C1 segment of cervical spinal cord (tissue), 14 donors: ENCODE results near the gene GLP1R.

Experiments used
- DNase-seq, 14 donors: peaks; one replicate each; lab custom pipeline; 2025; lab: John Stamatoyannopoulos, UW

GLP1R gene

GRCh38 chr6:39048481-39049399 is at the start of gene GLP1R:
Gene GLP1R (plus strand): TSS chr6:39048781. CDS start chr6:39048841, 60 bp downstream.
- no peak for DNase-seq

- DNase-seq, result no peak
These were observed 45.5 kb upstream of the GLP1R start for GRCh38 chr6:39003072-39003471.

- no peak for DNase-seq
These were observed 45.1 kb upstream of the GLP1R start for GRCh38 chr6:39003492-39003891.

- no peak for DNase-seq
These were observed 43.8 kb upstream of the GLP1R start for GRCh38 chr6:39004801-39005200.

DNA sequence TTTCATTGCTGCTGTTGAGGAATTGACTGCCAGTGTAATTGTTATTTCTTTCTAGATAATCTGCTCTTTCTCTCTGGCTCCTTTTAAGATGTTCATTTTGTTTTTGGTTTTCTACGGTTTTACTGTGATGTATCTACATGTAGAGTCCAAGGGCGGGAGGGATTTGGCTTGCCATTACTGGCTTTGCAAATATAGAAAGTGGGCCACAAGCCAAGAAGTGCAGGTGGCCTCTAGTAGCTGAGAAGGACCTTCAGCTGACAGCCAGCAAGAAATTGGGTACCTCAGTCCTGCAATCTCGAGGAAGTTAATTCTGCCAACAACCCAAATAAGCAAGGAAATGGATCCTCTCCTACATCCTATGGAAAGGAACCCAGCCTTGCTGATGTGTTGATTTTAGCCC is 42.8 kb upstream of the GLP1R start:
- no peak for DNase-seq

GRCh38 chr6:39007575-39007974 is 41.0 kb upstream of the GLP1R start:
- DNase-seq, result no peak

GRCh38 chr6:39008737-39009136 is 39.8 kb upstream of the GLP1R start:
- DNase-seq, result no peak

GRCh38 chr6:39009476-39009875 is 39.1 kb upstream of the GLP1R start:
- DNase-seq, result no peak

DNA sequence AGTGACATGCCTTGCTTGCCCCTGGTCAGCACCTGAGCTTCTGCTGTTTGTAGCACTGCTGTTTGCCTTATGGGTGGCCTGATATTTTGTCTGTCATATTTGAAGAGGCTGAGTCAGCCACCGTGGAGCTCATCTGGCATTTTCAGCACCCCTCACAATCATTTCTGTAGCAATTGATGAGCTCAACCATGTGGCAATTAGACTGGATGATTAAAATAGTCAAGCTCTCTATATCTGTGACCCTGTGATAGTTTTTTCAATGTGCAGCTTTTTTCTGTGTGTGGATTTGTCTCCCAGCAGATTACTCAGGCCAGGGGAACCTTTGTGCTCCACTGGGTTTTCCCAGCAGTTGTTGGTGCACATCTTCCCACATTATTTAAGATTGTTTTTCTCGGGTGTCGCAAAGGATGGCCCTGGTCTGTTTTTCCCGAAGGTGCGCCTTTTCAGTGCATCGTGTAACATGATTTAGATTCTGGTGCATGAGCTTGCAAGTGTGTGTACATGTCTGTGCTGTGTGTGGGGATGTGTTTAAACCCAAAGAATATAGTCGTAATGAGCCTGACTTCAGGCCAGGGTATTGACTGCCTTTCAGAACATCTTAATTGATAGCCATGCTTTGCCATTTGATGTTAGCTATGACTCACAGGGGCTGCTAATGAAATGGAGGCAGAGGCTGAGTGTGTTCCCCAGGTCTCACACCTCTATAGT is 31.6 kb upstream of the GLP1R start:
- DNase-seq, result no peak

DNA sequence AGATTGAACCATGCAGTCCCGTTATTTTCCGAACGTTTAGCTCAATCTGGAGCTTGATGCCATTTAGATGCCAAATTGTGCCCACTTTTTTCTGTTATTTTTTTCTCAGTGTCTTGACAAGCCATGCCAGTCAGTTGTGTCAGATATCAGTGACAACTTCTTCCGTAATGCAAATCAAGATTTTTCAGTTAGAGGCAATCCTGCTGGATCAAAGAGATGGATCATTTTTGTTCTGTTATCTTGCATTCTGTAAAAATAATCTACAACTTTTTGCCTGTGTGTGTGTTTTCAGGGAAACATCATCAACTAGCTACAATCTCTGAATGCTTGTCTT is 31.1 kb upstream of the GLP1R start:
- DNase-seq, result no peak

DNA sequence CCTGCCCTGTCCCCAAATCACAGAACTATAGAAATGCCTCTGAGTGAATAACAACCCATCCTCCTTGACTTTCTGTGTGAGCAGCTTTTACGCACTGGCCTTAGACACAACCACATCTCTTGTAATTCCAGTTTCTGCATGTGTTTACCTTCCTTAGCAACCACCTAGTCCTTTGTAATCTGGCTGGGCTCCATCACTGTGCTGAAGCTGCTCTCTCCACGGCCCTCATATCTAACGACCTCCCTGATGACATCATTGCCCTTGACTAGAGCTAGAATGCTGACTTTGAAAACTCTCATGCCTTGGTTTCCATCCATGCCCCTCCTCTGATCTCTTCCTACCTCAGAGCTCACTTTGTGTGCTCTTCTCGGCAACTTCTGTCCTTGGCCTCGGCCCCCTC is 30.5 kb upstream of the GLP1R start:
- no peak for DNase-seq

GRCh38 chr6:39020136-39020535 is 28.4 kb upstream of the GLP1R start:
- no peak for DNase-seq

DNA sequence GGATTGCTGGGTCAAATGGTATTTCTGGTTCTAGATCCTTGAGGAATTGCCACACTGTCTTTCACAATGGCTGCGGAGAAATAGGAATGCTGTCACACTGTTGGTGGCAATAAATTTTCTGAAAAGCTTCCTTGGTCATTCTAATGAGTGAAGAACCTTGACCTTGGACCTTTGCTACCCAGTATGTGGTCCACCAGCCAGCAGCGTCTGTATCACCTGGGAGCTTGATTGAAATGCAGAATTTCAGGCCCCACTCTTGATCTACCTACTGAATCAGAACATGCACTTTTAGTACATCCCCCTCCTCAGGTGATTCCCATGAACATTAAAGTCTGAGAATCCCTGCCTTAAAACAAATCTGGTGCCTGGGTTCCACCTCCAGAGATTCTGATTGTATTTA is 27.5 kb upstream of the GLP1R start:
- DNase-seq, result no peak

DNA sequence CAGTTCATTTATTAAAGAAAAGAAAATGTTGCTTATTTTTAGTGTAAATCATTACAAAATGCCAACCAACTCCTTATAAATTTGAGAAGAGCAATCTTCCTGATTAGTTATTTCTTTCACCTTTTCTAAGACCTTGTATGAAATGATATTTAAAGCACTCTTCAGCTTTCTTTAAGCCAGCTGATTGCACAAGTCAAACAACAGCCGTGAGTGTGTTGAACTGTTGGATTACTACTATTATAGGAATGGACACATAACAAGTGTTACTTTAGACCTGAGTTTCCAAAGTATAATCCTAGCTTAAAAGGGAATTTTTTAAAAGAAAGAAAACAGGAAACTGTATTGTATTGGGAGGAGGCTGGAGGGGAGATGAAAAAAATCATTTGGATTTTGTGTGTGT is 26.8 kb upstream of the GLP1R start:
- DNase-seq, result no peak

- no peak for DNase-seq
These were observed 22.4 kb upstream of the GLP1R start for GRCh38 chr6:39026175-39026574.

DNA sequence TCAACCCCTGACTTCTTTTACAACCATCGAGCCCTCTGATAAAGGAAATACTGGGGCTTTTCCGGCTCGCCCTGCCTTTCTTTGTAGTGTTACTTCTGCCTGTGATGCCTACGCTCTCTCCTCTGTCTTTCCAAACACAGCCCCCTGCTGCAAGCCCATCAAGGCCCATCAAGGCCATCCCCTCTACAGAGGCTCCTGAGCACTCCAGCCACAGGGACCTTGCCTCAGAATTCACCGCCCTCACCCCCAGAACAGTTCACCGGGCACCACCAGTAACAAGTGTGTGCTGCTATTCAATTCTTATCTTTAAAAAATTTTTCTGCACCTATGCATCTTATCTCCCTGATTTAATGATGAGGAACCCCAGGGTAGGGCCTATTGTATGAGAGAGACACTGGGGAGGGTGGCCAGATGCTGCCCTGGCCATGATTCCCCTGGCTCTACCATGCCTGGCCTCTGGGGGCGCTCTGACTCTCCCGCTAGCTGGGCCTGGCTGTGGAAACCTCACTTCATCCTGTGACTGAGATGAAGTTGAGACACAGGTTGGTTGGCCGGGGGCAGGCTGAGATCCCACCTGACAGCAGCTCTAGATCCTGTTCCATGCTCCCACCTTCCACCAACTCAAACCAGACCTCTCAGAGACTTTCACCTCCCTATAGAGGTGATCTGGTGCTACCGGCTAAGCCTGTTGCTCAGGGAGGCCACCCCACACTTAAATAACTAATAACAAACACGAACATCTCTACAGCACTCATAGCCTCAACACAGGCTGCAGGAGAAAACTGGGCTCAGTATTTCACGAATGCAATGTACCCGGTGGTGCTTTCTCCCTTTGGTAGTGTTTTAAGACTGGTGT is 19.2 kb upstream of the GLP1R start:
- DNase-seq, result no peak

DNA sequence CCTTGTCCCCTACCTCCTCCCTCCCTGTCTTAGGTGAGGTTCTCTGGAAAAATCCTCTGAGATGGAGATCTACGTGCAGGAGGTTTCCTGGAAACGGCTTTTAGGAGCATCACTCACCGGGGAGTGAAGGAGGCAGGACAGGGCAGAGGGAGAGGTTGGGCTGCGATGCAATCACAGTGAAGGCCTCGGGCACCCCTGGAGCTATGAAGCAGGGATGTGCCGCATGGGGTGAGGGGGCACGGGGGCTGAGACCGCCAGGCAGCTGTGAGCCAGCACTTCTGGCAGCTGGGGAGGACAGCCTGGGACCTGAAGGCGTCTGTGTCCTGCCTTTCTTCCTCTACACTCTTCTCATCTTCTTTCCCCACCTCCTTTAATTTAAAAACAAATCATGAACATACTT is 12.9 kb upstream of the GLP1R start:
- no peak for DNase-seq

- DNase-seq, result no peak
These were observed 11.5 kb upstream of the GLP1R start for GRCh38 chr6:39037082-39037508.

- DNase-seq, result peak in 1 of 14 donors; percentile 14
These were observed 10.9 kb upstream of the GLP1R start for GRCh38 chr6:39037707-39038106.

- no peak for DNase-seq
These were observed 8.4 kb upstream of the GLP1R start for GRCh38 chr6:39040080-39040673.

DNA sequence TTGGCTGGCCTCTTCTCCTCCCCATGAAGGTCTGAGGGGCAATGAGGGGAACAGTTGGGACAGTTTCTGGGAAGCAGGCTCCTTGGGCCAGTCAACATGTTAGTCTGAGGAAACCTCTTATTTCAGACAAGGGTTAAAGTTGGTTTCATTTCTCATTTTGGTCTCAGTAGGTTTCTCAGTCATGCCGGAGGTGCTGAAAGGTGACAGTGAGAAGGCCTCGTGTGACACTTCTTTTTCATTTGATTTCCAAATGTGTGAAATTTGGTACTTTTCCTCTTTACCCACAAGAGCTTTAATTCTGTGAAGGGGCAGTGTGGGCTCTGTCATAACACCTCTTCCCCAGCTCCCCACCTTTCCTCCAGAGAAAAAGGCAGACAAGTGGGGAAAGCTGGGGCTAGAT is 7.5 kb upstream of the GLP1R start:
- no peak for DNase-seq

DNA sequence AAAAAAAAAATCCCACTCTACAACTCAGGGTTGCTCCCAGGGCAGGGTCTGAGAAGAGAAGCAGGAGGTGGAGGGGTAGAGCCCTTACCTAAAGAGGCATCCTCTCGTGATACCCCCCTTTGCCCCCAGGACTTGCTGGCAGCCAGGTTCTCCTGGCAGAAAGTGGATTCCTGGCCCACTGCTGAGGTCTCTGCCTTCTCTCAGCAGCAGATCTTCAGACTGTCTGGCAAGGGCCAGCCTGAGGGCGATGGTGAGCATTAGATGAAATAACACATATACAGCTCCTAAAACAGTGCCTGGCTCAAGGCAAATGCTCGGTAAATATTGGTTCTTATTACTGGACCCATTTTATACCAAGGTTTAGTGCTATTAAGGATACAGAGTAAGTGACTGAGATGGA is 4.8 kb upstream of the GLP1R start:
- DNase-seq, result no peak
